D721Med (cell line): ENCODE measurements around the gene ZNF785.

Experiments
- DNase-seq: peaks from one replicate; pipeline ENCODE4 v3.0.0; 2011; ENCODE audit warnings: low spot score; ENCODE audit not compliant: insufficient read length
- FAIRE-seq: peaks from 2 replicates; lab custom pipeline; 2011; peaks lifted over from hg19 to GRCh38; lab: Jason Lieb, UNC
- CTCF ChIP-seq: IDR thresholded peaks from 2 replicates; pipeline ENCODE4 v1.5.1; 2012; ENCODE audit warnings: mild to moderate bottlenecking, control low read depth; ENCODE audit not compliant: insufficient read depth; ENCODE audit errors: missing control alignments

ZNF785 gene

GRCh38 chr16:30555315-30556124 is 30.0 kb downstream of the ZNF785 start:
- DNase-seq, result no peak
- TF ChIP-seq CTCF, result no peak
- no peak for FAIRE-seq

GRCh38 chr16:30554557-30555314 is 30.8 kb downstream of the ZNF785 start:
- DNase-seq, result no peak
- FAIRE-seq, result no peak
- no peak for TF ChIP-seq CTCF

- DNase-seq (no peak), FAIRE-seq (no peak)
- no peak for TF ChIP-seq CTCF
Observed at GRCh38 chr16:30553393-30553899, 32.1 kb downstream of the ZNF785 start.

- DNase-seq (no peak), FAIRE-seq (no peak)
- TF ChIP-seq CTCF, result no peak
Observed at GRCh38 chr16:30552956-30553355, 32.5 kb downstream of the ZNF785 start.

GRCh38 chr16:30551781-30552180 is 33.7 kb downstream of the ZNF785 start:
- no peak for TF ChIP-seq CTCF
- FAIRE-seq (no peak), DNase-seq (no peak)

- FAIRE-seq (no peak), DNase-seq (no peak)
- TF ChIP-seq CTCF, result no peak
Observed at GRCh38 chr16:30548416-30549253, 36.9 kb downstream of the ZNF785 start.
